ENCODE measurements around the gene CFAP221. TPM values are rescaled to one million over a fixed set of nuclear protein-coding genes. Genes with fewer than 3 reads are reported as not detected.

The CFAP221 gene
- total RNA-seq, 1 experiment from 2014 or later: not detected

GRCh38 chr2:119689218-119689617 lies 145.0 kb downstream of the CFAP221 start:
- Histone ChIP-seq H3K4me3 (no peak overlapping the region), H3K27ac (no peak overlapping the region), H3K9me3 (replicated peaks) (no peaks in the 10 kb centered on the region), H3K36me3 (no peaks in the 10 kb centered on the region), H3K27me3 (replicated peaks) (no peaks in the 10 kb centered on the region), H3K4me1 (replicated peaks) (no peaks in the 10 kb centered on the region)
- DNase-seq (ENCODE audit: low read depth in 1 of 2, low spot score in 2 of 2): no peak

DNA sequence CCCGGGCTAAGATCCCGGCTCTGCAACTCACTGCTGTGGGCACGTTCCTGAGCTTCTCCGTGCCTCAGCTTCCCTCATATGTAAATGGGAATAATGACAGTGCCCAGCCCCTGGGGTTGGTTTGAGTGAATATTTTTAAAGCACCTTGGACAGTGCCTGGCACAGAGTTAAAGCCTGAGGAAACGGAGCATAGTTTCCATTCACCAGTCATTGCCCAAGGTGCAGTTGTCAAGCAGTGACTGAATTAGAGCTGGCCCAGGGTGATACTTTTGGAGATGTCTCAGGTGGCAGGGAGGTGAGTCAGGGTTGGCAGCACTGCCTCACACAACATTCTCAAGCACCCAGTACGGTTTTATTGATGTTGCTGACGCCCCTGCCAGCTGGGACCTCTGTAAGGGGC lies 146.9 kb downstream of the CFAP221 start:
- no peak for DNase-seq (ENCODE audit: low read depth in 1 of 2, low spot score in 2 of 2)
- peaks cover 11% of the 10 kb centered on the region for H3K4me1 ChIP-seq (replicated peaks)
- no peaks in the 10 kb centered on the region for H3K36me3 ChIP-seq
- H3K27me3 ChIP-seq (replicated peaks): no peaks in the 10 kb centered on the region
- no peak overlapping the region for H3K4me3 ChIP-seq
- no peaks in the 10 kb centered on the region for H3K9me3 ChIP-seq (replicated peaks)
- H3K27ac ChIP-seq: no peak overlapping the region

GRCh38 chr2:119691651-119692245 lies 147.5 kb downstream of the CFAP221 start:
- H3K4me1 ChIP-seq (replicated peaks): peaks cover 11% of the 10 kb centered on the region
- H3K27ac ChIP-seq: no peak overlapping the region
- DNase-seq (ENCODE audit: low read depth in 1 of 2, low spot score in 2 of 2): no peak
- H3K4me3 ChIP-seq: no peak overlapping the region
- H3K27me3 ChIP-seq (replicated peaks): no peaks in the 10 kb centered on the region
- H3K9me3 ChIP-seq (replicated peaks): no peaks in the 10 kb centered on the region
- H3K36me3 ChIP-seq: no peaks in the 10 kb centered on the region

GRCh38 chr2:119692310-119692709 lies 148.1 kb downstream of the CFAP221 start:
- peaks cover 11% of the 10 kb centered on the region for H3K4me1 ChIP-seq (replicated peaks)

GRCh38 chr2:119692954-119693353 lies 148.7 kb downstream of the CFAP221 start:
- H3K36me3 ChIP-seq: no peaks in the 10 kb centered on the region

More at GRCh38 chr2:119692310-119692709, 148.1 kb downstream of the CFAP221 start:
- Histone ChIP-seq H3K36me3 (no peaks in the 10 kb centered on the region), H3K27me3 (replicated peaks) (no peaks in the 10 kb centered on the region), H3K27ac (no peak overlapping the region), H3K4me3 (no peak overlapping the region), H3K9me3 (replicated peaks) (no peaks in the 10 kb centered on the region)
- DNase-seq (ENCODE audit: low read depth in 1 of 2, low spot score in 2 of 2): no peak

GRCh38 chr2:119693567-119693966 lies 149.3 kb downstream of the CFAP221 start:
- H3K36me3 ChIP-seq: no peaks in the 10 kb centered on the region
- no peak overlapping the region for H3K27ac ChIP-seq
- H3K9me3 ChIP-seq (replicated peaks): no peaks in the 10 kb centered on the region
- no peak for DNase-seq (ENCODE audit: low read depth in 1 of 2, low spot score in 2 of 2)
- H3K4me1 ChIP-seq (replicated peaks): peaks cover 11% of the 10 kb centered on the region
- no peak overlapping the region for H3K4me3 ChIP-seq
- H3K27me3 ChIP-seq (replicated peaks): no peaks in the 10 kb centered on the region

More at GRCh38 chr2:119692954-119693353, 148.7 kb downstream of the CFAP221 start:
- Histone ChIP-seq H3K4me1 (replicated peaks) (peaks cover 11% of the 10 kb centered on the region), H3K27me3 (replicated peaks) (no peaks in the 10 kb centered on the region), H3K27ac (no peak overlapping the region), H3K4me3 (no peak overlapping the region), H3K9me3 (replicated peaks) (no peaks in the 10 kb centered on the region)
- no peak for DNase-seq (ENCODE audit: low read depth in 1 of 2, low spot score in 2 of 2)

DNA sequence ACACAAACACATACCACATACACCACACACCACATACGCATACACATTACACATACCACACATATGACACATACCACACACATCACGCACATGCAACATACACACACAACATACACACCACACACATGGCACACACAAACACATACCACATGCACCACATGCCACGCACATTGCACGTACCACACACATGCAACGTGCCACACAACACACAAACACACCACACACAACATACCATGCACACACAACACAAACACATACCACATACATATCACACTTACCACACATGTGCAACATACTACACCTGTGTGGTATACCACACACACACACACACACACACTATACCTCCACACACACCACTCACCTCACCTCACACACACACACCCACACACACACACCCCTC lies 149.7 kb downstream of the CFAP221 start:
- no peaks in the 10 kb centered on the region for H3K36me3 ChIP-seq
- H3K4me1 ChIP-seq (replicated peaks): peaks cover 11% of the 10 kb centered on the region
- no peaks in the 10 kb centered on the region for H3K9me3 ChIP-seq (replicated peaks)
- no peaks in the 10 kb centered on the region for H3K27me3 ChIP-seq (replicated peaks)
- H3K4me3 ChIP-seq: no peak overlapping the region
- no peak for DNase-seq (ENCODE audit: low read depth in 1 of 2, low spot score in 2 of 2)
- no peak overlapping the region for H3K27ac ChIP-seq

DNA sequence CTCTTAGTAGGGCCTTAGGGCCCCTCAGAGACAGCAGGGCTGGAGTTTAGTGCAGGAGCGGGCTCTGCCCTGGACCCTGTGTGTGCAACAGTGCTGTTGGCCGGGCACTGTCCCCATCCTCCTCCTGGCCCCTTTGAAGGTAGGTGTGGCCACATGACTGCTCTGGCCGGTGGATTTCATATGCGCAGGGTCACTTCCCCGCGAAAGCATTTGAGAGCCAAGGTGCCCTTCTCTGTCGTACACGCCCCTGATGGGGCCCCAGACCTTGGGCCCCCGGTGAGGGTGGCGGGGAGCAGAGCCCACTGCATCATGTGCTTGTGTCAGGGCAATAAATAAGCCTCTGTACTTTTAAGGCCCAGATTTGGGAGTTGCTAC lies 150.2 kb downstream of the CFAP221 start:
- Histone ChIP-seq H3K36me3 (no peaks in the 10 kb centered on the region), H3K9me3 (replicated peaks) (no peaks in the 10 kb centered on the region), H3K4me1 (replicated peaks) (peaks cover 11% of the 10 kb centered on the region), H3K27me3 (replicated peaks) (no peaks in the 10 kb centered on the region), H3K27ac (no peak overlapping the region), H3K4me3 (no peak overlapping the region)
- DNase-seq (ENCODE audit: low read depth in 1 of 2, low spot score in 2 of 2): no peak

DNA sequence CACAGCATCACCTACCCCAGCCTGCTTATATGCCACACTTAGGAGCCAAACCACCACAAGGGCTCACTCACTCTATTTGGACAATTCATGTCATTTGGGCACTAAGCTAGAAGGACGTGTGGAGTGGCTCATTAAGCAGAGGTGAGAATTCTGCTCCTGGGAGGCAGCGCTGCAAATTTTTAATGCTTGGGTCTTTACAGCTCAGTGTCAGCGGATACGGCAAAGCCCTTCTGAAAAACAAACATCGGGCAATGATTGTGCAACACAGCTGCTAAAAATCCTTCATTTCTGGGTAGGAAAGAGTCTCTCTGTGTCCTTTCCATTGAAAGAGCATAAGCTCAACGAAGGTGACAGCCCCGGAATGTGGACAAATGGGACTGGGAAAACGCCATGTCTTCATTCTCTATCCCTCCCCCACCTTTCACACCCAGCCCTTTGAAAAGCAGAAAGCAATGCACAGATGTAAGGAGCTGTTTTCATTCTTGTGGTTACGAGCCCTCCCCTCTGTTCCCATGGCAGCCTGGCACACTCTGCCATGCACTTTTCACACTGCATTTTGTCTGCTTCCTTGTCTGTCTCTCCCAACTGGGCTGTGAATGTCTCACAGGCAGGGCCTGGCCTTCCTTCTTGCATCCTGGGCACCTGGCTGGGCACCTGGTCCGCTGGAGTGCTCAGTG lies 150.7 kb downstream of the CFAP221 start:
- no peak overlapping the region for H3K27ac ChIP-seq
- no peak overlapping the region for H3K4me3 ChIP-seq
- H3K36me3 ChIP-seq: no peaks in the 10 kb centered on the region
- peaks cover 11% of the 10 kb centered on the region for H3K4me1 ChIP-seq (replicated peaks)
- no peaks in the 10 kb centered on the region for H3K27me3 ChIP-seq (replicated peaks)
- H3K9me3 ChIP-seq (replicated peaks): no peaks in the 10 kb centered on the region
- peak in 1 of 2 experiments; percentile 46 for DNase-seq (ENCODE audit: low read depth in 1 of 2, low spot score in 2 of 2)

GRCh38 chr2:119696005-119696404 lies 151.8 kb downstream of the CFAP221 start:
- no peak overlapping the region for H3K27ac ChIP-seq
- no peaks in the 10 kb centered on the region for H3K36me3 ChIP-seq
- no peaks in the 10 kb centered on the region for H3K27me3 ChIP-seq (replicated peaks)
- H3K4me3 ChIP-seq: no peak overlapping the region
- H3K9me3 ChIP-seq (replicated peaks): no peaks in the 10 kb centered on the region
- no peak for DNase-seq (ENCODE audit: low read depth in 1 of 2, low spot score in 2 of 2)
- H3K4me1 ChIP-seq (replicated peaks): peaks cover 11% of the 10 kb centered on the region

DNA sequence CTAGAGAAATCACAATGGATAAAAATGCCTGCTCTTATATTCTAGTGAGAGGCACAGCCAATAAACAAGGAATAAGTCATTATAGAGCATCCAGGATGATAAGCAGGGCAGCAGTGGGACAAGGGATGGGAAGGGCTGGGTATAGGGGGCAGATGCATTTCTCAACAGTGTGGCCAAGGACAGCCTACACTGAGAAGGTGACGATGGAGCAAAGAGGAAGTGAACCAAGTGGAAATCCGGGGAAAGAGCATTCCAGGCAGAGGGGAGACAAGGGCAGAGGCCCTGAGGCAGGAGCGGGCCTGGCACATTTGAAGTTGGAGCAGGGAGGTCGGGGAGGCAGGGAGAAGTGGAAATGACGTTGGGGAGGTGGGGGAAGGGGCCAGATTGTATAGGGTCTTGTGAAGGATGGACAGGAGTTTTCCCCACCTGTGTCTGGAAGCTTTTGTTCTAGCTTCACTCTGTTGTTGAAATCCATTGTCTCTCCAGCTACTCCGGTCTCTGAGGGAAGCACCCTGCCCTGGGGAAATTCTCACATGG lies 152.3 kb downstream of the CFAP221 start:
- Histone ChIP-seq H3K27me3 (replicated peaks) (no peaks in the 10 kb centered on the region), H3K27ac (no peak overlapping the region), H3K4me3 (no peak overlapping the region), H3K9me3 (replicated peaks) (no peaks in the 10 kb centered on the region), H3K4me1 (replicated peaks) (peaks cover 11% of the 10 kb centered on the region), H3K36me3 (no peaks in the 10 kb centered on the region)
- DNase-seq (ENCODE audit: low read depth in 1 of 2, low spot score in 2 of 2): no peak

GRCh38 chr2:119697290-119698020 lies 153.2 kb downstream of the CFAP221 start:
- Histone ChIP-seq H3K4me1 (replicated peaks) (peaks cover 11% of the 10 kb centered on the region), H3K27me3 (replicated peaks) (no peaks in the 10 kb centered on the region), H3K4me3 (no peak overlapping the region), H3K36me3 (no peaks in the 10 kb centered on the region), H3K9me3 (replicated peaks) (no peaks in the 10 kb centered on the region), H3K27ac (no peak overlapping the region)
- DNase-seq (ENCODE audit: low read depth in 1 of 2, low spot score in 2 of 2): no peak

GRCh38 chr2:119698246-119698645 lies 154.0 kb downstream of the CFAP221 start:
- H3K36me3 ChIP-seq: no peaks in the 10 kb centered on the region
- peaks cover 14% of the 10 kb centered on the region for H3K4me1 ChIP-seq (replicated peaks)
- no peak for DNase-seq (ENCODE audit: low read depth in 1 of 2, low spot score in 2 of 2)
- no peak overlapping the region for H3K27ac ChIP-seq
- H3K27me3 ChIP-seq (replicated peaks): no peaks in the 10 kb centered on the region
- no peak overlapping the region for H3K4me3 ChIP-seq
- H3K9me3 ChIP-seq (replicated peaks): no peaks in the 10 kb centered on the region

- Histone ChIP-seq H3K4me3 (no peak overlapping the region), H3K4me1 (replicated peaks) (peaks cover 14% of the 10 kb centered on the region), H3K36me3 (no peaks in the 10 kb centered on the region), H3K27me3 (replicated peaks) (no peaks in the 10 kb centered on the region), H3K27ac (no peak overlapping the region), H3K9me3 (replicated peaks) (no peaks in the 10 kb centered on the region)
- DNase-seq (ENCODE audit: low read depth in 1 of 2, low spot score in 2 of 2): no peak
These were observed 154.9 kb downstream of the CFAP221 start for GRCh38 chr2:119699016-119699606.

All from SJSA1 (cell line).